Activated CD4-positive, CD25-positive, alpha-beta regulatory T cell treated with anti-CD3 and anti-CD28 coated beads, Interleukin-2, amount 50 U/mL, for 72 hours (primary cell): Measurements from ENCODE around the gene CCR1.
"Not testable (repeated sequence)": the region's sequence is repeated elsewhere in the genome, so short reads cannot be mapped to it uniquely, and the experiment has no call there.

ENCODE experiments used
- DNase-seq: peaks from one replicate; pipeline ENCODE4 v3.0.0; 2021

CCR1 gene

GRCh38 chr3:46163556-46164041 lies 44.5 kb downstream of the CCR1 start:
- no peak for DNase-seq

DNA sequence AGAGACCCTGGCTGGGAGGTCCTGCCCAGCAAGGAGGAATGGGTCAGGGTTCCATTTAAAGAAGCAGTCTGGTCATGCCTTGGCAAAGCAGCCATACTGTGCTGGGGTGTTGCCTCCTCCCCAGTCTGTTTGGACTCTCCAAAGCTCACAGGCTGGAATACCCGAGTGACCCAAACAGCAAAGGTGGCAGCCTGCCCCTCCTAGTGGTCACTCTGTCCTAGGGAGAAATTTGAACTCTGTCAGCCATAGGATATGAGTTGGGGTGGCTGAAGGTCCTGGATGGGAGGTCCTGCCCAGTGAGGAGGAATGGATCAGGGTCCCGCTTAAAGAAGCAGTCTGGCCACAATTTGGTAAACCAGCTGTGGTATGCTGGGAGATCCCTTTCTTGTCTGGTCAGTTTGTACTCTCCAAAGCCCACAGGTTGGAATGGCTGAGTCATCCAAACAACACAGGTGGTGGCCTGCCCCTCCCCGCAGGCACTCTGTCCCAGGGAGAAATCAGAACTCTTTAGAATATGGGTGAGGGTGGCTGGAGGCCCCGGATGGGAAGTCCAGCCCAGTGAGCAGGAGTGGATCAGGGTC lies 45.0 kb downstream of the CCR1 start:
- no peak for DNase-seq

DNA sequence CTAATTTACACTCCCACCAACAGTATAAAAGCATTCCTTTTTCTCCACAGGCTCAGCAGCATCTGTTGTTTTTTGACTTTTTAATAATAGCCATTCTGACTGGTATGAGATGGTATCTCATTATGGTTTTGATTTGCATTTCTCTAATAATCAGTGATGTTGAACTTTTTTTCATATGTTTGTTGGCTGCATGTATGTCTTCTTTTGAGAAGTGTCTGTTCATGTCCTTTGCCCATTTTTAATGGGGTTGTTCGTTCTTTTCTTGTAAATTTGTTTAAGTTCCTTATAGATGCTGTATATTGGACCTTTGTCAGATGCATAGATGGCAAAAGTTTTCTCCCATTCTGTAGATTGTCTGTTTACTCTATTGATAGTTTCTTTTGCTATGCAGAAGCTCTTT lies 50.4 kb downstream of the CCR1 start:
- DNase-seq: not testable (repeated sequence)

DNA sequence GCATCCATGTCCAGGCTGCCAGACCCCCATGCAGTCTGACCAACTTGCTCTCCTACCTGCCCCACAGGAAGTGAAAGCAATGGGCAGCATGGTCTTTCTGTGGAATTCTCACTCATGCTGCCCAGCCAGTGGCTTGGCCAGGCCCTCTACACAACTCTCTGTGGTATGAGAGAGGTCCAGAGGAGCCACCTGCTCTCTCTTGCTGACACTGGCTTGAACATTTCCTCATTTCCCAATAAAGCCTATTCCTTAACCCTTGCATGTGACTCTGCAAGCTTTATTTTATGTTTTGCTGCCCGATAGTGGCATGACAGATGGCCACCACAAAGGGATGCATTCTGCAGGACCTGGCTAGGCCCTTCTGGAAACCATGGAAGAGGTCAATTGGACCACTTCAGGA lies 53.8 kb downstream of the CCR1 start:
- DNase-seq: no peak
